ENCODE data around the gene FEM1B.
A peak's percentile ranks its signal among the peaks of the same experiment; 100 is the strongest.

The FEM1B gene

GRCh38 chr15:68286256-68286655 is 8.7 kb downstream of the FEM1B start:
- no peak for DNase-seq

- no peak for DNase-seq
These were observed 11.5 kb downstream of the FEM1B start for GRCh38 chr15:68289057-68289456.

GRCh38 chr15:68289621-68290352 is 12.2 kb downstream of the FEM1B start:
- no peak for DNase-seq

- DNase-seq: no peak
These were observed 13.2 kb downstream of the FEM1B start for GRCh38 chr15:68290715-68291114.

GRCh38 chr15:68292157-68292781 is 14.7 kb downstream of the FEM1B start:
- DNase-seq: no peak

GRCh38 chr15:68292967-68293366 is 15.4 kb downstream of the FEM1B start:
- DNase-seq: no peak

GRCh38 chr15:68295014-68295805 is 17.7 kb downstream of the FEM1B start:
- DNase-seq: no peak

GRCh38 chr15:68298336-68298735 is 20.8 kb downstream of the FEM1B start:
- no peak for DNase-seq

- no peak for DNase-seq
These were observed 21.4 kb downstream of the FEM1B start for GRCh38 chr15:68298882-68299381.

GRCh38 chr15:68299436-68299835 is 21.9 kb downstream of the FEM1B start:
- no peak for DNase-seq

GRCh38 chr15:68300115-68300940 is 22.8 kb downstream of the FEM1B start:
- DNase-seq: no peak

- no peak for DNase-seq
These were observed 23.8 kb downstream of the FEM1B start for GRCh38 chr15:68301301-68301700.

- DNase-seq: no peak
These were observed 25.2 kb downstream of the FEM1B start for GRCh38 chr15:68302729-68303128.

- DNase-seq: no peak
These were observed 25.6 kb downstream of the FEM1B start for GRCh38 chr15:68303134-68303533.

GRCh38 chr15:68303560-68304436 is 26.3 kb downstream of the FEM1B start:
- peak; percentile 42 for DNase-seq

GRCh38 chr15:68304589-68305337 is 27.2 kb downstream of the FEM1B start:
- DNase-seq: no peak

GRCh38 chr15:68305420-68305871 is 27.9 kb downstream of the FEM1B start:
- DNase-seq: no peak

GRCh38 chr15:68307131-68307928 is 29.8 kb downstream of the FEM1B start:
- no peak for DNase-seq

GRCh38 chr15:68309024-68309423 is 31.5 kb downstream of the FEM1B start:
- no peak for DNase-seq

Measured in fibroblast of skin of right biceps (primary cell).